Stomach (tissue), 4 donors: ENCODE results near the gene ABCA9.

ENCODE experiments used
- POLR2AphosphoS5 ChIP-seq, 3 donors: sonication (generic); formaldehyde crosslinking; IDR thresholded peaks; one replicate each; pipeline ENCODE4 v1.6.1; 2016; ENCODE audit warnings: antibody characterized with exemption in 3 of 3
- TF ChIP-seq, protein P1 (sequence below), 7 experiments: fragments of 450-650 bp in 4 of 7; fragments of 200-600 bp in 3 of 7; sonication (generic) in 3 of 7; IDR thresholded peaks; one replicate each; pipeline ENCODE4 v1.5.1; 2016 to 2019; ENCODE audit warnings: antibody characterized with exemption in 7 of 7, control low read depth in 2 of 7, mild to moderate bottlenecking in 1 of 7

DNA sequence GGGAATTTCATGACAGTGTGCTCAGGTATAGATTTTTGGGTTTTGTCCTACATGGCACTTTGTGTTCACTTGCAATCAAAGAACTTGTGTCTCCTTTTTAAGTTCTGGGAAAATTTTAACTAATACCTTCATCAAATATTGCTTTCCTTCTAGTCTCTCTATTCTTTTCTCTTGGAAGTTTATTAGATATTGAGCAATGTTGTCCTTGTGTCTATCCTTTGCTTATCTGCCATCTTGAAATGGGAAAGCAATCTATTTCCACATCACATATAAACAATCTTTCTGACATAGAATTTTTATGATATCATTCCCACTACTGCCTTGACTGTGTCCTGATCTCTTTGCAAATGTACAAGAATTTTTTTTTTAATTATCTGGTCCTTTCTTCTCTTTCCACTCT, 4.4 kb upstream of the ABCA9 start:
- TF ChIP-seq, protein P1, sequence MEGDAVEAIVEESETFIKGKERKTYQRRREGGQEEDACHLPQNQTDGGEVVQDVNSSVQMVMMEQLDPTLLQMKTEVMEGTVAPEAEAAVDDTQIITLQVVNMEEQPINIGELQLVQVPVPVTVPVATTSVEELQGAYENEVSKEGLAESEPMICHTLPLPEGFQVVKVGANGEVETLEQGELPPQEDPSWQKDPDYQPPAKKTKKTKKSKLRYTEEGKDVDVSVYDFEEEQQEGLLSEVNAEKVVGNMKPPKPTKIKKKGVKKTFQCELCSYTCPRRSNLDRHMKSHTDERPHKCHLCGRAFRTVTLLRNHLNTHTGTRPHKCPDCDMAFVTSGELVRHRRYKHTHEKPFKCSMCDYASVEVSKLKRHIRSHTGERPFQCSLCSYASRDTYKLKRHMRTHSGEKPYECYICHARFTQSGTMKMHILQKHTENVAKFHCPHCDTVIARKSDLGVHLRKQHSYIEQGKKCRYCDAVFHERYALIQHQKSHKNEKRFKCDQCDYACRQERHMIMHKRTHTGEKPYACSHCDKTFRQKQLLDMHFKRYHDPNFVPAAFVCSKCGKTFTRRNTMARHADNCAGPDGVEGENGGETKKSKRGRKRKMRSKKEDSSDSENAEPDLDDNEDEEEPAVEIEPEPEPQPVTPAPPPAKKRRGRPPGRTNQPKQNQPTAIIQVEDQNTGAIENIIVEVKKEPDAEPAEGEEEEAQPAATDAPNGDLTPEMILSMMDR (IDR thresholded peaks at IDR 0.05): no peak
- TF ChIP-seq POLR2AphosphoS5 (IDR thresholded peaks at IDR 0.05): no peak
